UCSD-AML1 (cell line): ENCODE measurements around the gene COX4I1.
A peak's percentile ranks its signal among the peaks of the same experiment; 100 is the strongest.

Source experiments
- DNase-seq: peaks from one replicate; lab custom pipeline; 2025; ENCODE audit not compliant: unreplicated experiment; lab: John Stamatoyannopoulos, UW

The COX4I1 gene

GRCh38 chr16:85799497-85800320 lies at the start of gene COX4I1, which contains the start of gene EMC8:
Gene COX4I1 (plus strand): TSS chr16:85799695. CDS start chr16:85801206, 1,511 bp downstream.
Gene EMC8 (minus strand): TSS chr16:85799544. CDS start chr16:85799295, 249 bp downstream.
- DNase-seq: peak; percentile 93

DNA sequence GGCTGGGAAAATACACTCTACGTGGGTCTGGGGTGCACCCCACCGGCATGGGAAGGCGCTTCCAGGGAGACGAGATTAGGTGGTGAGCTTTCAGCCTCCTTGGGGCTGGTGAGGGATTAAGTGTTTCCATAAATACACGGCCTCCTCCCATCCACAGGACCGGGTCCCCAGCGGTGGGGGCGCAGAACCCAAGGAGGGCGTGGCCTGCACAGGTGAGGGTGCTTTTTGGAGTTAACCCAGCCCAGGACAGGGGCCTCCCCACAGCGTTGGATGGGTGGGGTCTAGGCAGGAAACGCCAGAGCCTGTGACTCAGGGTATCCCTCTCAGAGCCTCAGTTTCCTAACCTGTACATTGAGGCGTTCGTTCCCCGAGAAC lies 49.7 kb upstream of the COX4I1 start:
- no peak for DNase-seq

DNA sequence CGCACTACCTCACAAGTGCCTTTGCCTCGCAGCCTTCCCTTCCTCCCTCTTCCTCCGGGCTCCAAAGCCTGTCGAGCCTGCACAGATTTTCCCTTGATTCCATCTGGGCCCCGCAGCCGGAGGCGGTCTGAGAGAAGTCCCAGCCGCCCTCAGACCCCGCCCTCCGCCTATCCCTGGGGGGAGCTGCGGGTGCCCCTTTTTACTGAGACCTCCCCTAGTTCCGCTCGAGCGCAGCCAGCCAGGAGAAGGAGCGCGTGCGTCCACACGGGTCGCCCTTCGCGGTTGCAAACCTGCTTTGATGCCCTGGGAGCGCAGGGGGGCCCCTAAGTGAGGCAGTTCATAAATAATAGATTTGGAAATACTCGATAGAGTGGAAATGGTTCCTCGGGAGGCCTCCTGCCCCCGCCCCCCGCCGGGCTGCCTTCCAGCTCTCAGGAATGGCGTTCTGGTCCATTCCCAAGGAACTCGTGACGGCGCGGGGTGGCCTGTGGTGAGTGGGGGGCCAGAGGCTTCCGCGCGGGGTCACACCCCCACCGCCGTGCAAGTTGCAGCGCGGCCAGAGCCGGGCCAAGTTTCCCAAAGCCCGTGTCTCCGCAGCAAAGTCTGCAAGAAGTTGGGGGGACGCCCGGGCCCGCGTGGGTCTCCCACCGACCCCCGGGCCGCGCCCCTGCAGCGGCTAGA lies 49.2 kb upstream of the COX4I1 start:
- DNase-seq: no peak

- no peak for DNase-seq
These were observed 48.4 kb upstream of the COX4I1 start, which contains the start of gene C16orf74 for GRCh38 chr16:85750827-85751697. Gene C16orf74 (minus strand): TSS chr16:85751096. CDS start chr16:85735217, 15,879 bp downstream.

DNA sequence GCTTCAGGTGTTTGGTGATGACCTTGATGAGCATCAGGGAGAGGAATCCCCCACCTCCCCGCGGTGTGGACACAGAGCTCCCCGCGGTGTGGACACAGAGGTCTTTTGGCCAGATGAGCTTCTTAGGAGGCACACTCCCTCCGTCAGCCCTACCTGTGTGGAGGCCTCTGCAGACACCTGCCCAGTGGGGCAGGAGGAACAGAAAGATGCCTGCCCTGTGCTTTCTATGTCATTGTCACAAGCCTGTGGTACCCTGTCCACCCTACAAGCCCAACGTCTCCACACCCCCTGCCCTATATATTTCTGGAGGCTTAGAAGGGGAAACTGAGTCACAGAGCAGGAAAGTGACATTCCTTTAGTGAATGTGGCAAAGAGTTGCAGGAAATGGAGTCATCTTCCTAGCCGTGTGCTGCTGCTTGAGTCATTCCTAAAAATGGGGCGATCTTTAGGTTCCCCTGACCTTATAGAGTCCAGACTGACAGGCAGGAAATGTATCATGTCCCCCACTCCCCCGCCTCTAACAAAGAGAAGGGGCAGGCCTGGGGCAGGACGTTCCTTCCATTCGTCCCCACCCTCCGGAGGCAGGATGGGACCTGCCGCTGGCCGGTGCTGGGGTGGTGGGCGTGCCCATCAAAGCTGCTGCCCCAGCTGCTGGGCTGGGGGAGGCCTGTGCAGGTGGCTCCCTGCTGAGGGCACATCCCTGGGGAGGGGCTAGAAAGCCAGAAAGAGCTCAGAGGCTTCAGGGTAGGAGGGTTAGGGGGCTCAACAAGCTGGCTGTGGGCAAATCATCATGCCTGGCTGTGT lies 47.6 kb upstream of the COX4I1 start:
- no peak for DNase-seq

GRCh38 chr16:85752511-85753420 lies 46.7 kb upstream of the COX4I1 start:
- DNase-seq: no peak

DNA sequence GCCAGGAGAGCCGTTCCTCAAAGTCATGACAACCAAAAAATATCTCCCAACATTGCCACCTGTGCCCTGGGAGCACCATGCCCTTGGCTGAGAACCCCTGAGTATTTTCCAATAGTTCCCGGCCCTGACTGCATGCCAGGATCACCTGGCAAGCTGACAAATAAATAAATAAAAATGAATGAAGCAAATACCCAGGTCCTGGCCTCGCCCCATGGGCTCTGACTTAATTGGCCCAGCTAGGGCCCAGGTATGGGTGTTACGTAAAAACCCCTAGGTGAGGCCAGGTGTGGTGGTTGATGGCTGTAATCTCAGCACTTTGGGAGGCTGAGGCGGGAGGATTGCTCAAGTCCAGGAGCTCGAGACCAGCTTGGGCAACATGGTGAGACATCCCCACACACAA lies 45.9 kb upstream of the COX4I1 start:
- DNase-seq: no peak

DNA sequence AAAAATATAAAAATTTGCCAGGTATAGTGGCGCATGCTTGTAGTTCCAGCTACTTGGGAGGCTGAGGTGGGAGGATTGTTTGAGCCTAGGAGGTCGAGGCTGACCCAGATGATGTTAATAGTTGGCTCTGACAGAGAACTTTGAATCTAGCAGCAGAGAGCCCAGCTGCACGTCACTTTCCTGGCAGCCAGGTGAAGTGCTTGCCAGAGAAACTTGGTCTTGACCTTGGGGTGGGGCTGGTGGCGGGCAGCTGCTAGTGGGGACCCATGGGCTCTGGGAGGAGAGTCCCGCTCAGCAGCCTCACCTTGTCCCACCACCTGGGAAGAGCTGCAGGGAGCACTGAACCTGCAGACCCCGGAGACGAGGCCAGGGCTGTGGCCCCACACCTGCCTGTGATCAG lies 45.5 kb upstream of the COX4I1 start:
- DNase-seq: no peak

DNA sequence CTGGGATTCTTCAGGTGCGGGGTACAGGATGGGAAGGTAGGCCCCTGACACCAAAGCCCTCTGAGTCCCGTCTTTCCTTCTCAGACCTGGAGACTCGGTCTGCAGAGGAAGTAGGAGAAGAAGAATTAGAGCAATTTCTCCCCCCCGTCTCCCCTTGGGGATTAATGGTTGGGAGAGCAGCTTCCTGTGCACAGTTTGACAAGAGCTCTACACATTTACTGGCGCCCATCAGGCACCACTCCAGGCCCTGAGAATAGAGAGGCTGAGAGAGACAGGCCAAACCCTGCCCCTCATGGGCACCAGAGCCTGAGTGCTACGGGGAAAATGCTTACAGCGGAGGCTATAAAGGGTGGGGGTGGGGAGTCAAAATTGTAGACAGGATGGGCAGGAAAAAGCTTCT lies 45.1 kb upstream of the COX4I1 start:
- DNase-seq: no peak

DNA sequence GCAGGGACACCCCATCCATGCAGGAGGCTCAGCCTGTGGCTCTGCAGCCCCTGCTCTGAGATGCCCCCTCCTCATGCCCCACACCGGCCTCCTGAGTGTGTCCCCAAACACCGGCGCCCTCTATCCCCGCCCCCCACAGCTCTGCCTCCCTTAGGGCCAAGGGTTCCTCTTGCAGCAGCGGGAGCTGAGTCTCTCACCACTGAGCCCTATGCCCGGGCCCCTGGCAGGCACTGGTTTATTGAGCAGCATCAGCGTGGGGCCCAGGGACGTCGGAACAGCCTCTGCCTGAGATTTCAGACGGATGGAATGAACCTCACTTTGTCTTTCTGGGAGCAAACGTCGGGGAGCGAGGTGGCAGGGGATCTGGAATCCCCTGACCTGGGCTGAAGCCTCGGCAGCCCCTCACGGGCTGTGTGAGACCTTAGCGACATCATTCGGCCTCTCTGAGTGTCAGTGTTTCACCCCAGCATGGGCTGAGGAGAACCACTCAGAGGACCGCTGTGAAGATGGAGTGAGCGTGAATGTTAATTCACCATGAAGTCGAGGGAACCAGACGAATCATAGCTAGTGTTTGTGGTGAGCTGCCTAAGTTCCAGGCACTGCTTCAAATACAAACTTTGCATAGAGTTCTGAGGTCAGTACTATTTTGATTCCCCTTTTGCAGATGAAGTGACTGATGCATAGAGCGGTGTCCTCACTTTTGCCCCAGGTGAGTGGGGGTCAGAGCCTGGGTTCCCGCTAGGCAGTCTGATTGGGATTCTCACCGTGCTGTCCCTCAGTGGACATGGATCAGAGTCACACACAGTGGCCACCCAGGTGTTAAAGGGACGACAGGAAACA lies 43.3 kb upstream of the COX4I1 start:
- DNase-seq: no peak

GRCh38 chr16:85757341-85757822 lies 42.1 kb upstream of the COX4I1 start:
- DNase-seq: no peak

- DNase-seq: peak; percentile 69
These were observed 40.4 kb upstream of the COX4I1 start for GRCh38 chr16:85759136-85759535.

GRCh38 chr16:85759631-85760419 lies 39.7 kb upstream of the COX4I1 start:
- peak; percentile 65 for DNase-seq

GRCh38 chr16:85761861-85762260 lies 37.6 kb upstream of the COX4I1 start:
- no peak for DNase-seq

DNA sequence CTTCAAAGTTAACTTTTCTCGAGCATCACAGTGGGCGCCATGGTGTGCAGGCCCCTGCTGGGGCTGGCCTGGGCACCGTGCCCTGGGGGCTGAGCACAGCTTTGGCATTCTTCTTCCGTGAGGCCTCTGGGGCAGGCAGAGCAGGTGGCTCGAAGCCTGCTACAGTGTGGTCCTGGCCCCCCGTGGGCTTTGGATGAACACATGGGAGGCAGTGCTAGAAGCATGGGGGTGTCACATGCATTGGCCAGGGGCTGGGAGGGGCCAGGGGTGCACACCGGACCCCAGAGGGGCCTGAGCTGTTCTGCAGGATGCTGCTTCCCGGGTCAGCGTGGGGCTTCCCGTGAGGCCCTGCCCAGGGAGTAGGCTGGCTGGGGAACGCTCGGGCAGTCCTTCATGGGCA lies 36.5 kb upstream of the COX4I1 start:
- no peak for DNase-seq

GRCh38 chr16:85763616-85764015 lies 35.9 kb upstream of the COX4I1 start:
- no peak for DNase-seq

DNA sequence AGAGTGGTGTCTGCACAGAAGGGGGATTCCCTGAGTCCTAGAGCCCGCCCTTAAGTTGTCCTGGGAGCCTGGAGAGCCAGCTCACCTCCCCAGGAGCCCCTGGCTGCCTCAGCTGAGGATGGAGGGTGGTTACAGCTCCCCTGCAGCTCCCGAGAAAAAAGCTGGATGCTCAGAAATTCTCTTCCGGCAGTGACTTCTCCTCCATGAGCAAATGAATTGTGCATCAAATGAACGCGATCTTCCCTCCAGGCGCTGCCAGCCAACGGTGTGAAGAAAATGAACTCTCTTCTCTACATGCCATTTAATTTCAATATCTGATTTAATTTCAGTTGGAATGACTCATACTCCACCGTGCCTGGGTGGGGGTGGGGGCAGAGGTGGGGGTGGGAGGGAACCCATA lies 34.3 kb upstream of the COX4I1 start:
- no peak for DNase-seq

- no peak for DNase-seq
These were observed 33.7 kb upstream of the COX4I1 start for GRCh38 chr16:85765767-85766166.
